Kidney (tissue), 14 donors: Measurements from ENCODE around the gene ATXN7L1. TPM values are rescaled to one million over a fixed set of nuclear protein-coding genes. Genes with fewer than 3 reads are reported as not detected.
A peak's percentile ranks its signal among the peaks of the same experiment; 100 is the strongest.

ENCODE experiments used
- DNase-seq, 5 donors: peaks; one replicate each; pipeline ENCODE4 v3.0.0-alpha.2; 2013 to 2020
- FAIRE-seq: peaks from 2 replicates; lab custom pipeline; 2012; peaks lifted over from hg19 to GRCh38; lab: Jason Lieb, UNC
- H3K27ac ChIP-seq, 2 donors: one replicate each; pipeline ENCODE4 v1.7.0; 2013; ENCODE audit warnings: low read depth in 2 of 2, low read length in 2 of 2, inconsistent platforms in 1 of 2
- H3K27me3 ChIP-seq: one replicate; pipeline ENCODE4 v1.7.1; 2013; ENCODE audit warnings: low read length, inconsistent platforms; ENCODE audit not compliant: control insufficient read depth, insufficient read depth
- H3K36me3 ChIP-seq, 3 donors: one replicate each; pipeline versions ENCODE4 v1.7.0 to v1.7.1; 2013; ENCODE audit warnings: low read length in 3 of 3, control low read depth in 1 of 3, inconsistent platforms in 1 of 3; ENCODE audit not compliant: insufficient read depth in 3 of 3, control insufficient read depth in 2 of 3
- H3K4me1 ChIP-seq, 3 donors: one replicate each; pipeline versions ENCODE4 v1.7.0 to v1.7.1; 2013; ENCODE audit warnings: low read length in 3 of 3, inconsistent platforms in 1 of 3, low read depth in 1 of 3; ENCODE audit not compliant: control insufficient read depth in 2 of 3, insufficient read depth in 2 of 3
- H3K4me3 ChIP-seq, 3 donors: one replicate each; pipeline versions ENCODE4 v1.7.0 to v1.8.1; 2013; ENCODE audit warnings: low read length in 3 of 3, control low read depth in 1 of 3, inconsistent platforms in 1 of 3
- H3K9ac ChIP-seq, 3 donors: one replicate each; pipeline versions ENCODE4 v1.7.0 to v1.7.1; 2013; ENCODE audit warnings: low read length in 3 of 3, control low read depth in 1 of 3, inconsistent platforms in 1 of 3
- H3K9me3 ChIP-seq, 3 donors: one replicate each; pipeline versions ENCODE4 v1.7.0 to v1.7.1; 2013; ENCODE audit warnings: low read length in 3 of 3, control low read depth in 1 of 3, inconsistent platforms in 1 of 3; ENCODE audit not compliant: control insufficient read depth in 2 of 3, insufficient read depth in 1 of 3
- CTCF ChIP-seq: IDR thresholded peaks from 3 replicates; pipeline ENCODE4 v1.5.1; 2012; ENCODE audit warnings: mild to moderate bottlenecking, moderate library complexity, borderline replicate concordance; ENCODE audit not compliant: insufficient read depth; ENCODE audit errors: extremely low read depth
- intact Hi-C: fragments of 100-400 bp; cut with DNase I; formaldehyde crosslinking; loops from one replicate; pipeline ENCODE4 v1.11.1; 2022
- polyA plus RNA-seq: library from polyadenylated mRNA; stranded (reverse); fragments of 350-450 nt; fragmentation: Illumina TruSeq; extraction: RNeasy Lipid Tissue Mini Kit (QIAGEN cat#74804); gene quantifications from one replicate; pipeline ENCODE4 v1.2.3, GENCODE V29; 2014; ENCODE audit warnings: low read depth, low replicate concordance; ENCODE audit not compliant: insufficient read depth
- total RNA-seq: library from RNA; stranded (reverse); fragmentation: NEBNext Ultra II Directional; extraction: Animal tissue kit (Norgen Biotek cat#: 25700); gene quantifications from one replicate; pipeline ENCODE4 v1.2.1, GENCODE V29; 2021
- donor health status: control.
- donor health status: control.
- donor health status: control.
- donor health status: control.
- donor health status: control.
- donor health status: DM: yes; HTN: yes; CAD: no.
- donor health status: Normal renal cell carcinoma (clear cell type).

ATXN7L1 gene
- total and polyA plus RNA-seq, 2 donors from 2014 or later: 12.5 to 18.5 TPM

DNA sequence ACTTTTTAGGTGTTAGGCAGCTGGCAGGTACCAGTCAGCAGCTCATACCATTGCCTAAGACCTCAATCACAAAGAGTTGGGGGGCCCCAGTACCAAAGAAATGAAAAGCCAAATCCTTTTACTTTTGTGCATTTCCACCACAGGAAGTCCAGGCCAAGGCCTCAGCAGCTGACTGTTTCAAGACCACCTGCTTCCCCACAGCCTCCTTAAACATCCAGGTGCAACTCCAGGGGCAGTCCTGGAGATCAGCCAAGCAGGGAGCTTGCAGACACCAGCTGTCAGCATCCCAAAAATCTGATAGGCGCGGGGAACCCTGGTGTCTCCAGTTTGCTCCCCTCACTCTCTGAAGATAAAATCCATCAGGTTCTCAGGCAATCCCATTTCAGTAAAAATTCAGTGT lies 203.6 kb downstream of the ATXN7L1 start:
- intact Hi-C loops: no loop called here
- Histone ChIP-seq H3K27ac (peak overlapping the region in 1 of 2 donors; percentile 45), H3K4me1 (peaks cover 0 to 34% (median 29%) of the 10 kb centered on the region in 3 donors), H3K27me3 (no peaks in the 10 kb centered on the region), H3K9me3 (no peaks in the 10 kb centered on the region), H3K36me3 (no peaks in the 10 kb centered on the region), H3K9ac (no peak overlapping the region), H3K4me3 (no peak overlapping the region)
- FAIRE-seq (no peak), DNase-seq (no peak)
- no peak for TF ChIP-seq CTCF

DNA sequence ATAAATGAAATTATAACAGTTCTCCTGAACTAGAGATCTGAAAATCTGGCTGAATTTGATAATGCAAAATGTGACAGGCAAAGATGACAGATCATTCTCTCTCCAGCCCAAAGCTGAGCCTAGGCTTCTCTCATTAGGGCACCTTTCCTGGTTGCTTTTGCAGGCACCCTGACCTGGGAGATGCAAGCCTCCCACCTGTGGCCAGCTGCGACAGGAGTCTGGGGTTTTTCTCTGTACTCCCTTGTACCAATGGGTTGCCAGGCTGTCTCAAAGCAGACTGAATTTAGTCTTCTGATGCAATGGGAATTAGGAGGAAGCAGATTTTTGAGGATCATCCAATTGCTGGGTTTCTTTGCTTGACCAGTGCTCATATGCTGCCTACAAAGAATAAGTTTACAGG lies 210.1 kb downstream of the ATXN7L1 start:
- intact Hi-C loops: no loop called here
- no peak overlapping the region for H3K4me3 ChIP-seq
- TF ChIP-seq CTCF: no peak
- no peak overlapping the region for H3K27ac ChIP-seq
- no peaks in the 10 kb centered on the region for H3K27me3 ChIP-seq
- no peak for DNase-seq
- no peaks in the 10 kb centered on the region for H3K9me3 ChIP-seq
- no peak overlapping the region for H3K9ac ChIP-seq
- H3K4me1 ChIP-seq: no peaks in the 10 kb centered on the region
- H3K36me3 ChIP-seq: peaks cover 0 to 14% (median 7%) of the 10 kb centered on the region in 3 donors
- no peak for FAIRE-seq

DNA sequence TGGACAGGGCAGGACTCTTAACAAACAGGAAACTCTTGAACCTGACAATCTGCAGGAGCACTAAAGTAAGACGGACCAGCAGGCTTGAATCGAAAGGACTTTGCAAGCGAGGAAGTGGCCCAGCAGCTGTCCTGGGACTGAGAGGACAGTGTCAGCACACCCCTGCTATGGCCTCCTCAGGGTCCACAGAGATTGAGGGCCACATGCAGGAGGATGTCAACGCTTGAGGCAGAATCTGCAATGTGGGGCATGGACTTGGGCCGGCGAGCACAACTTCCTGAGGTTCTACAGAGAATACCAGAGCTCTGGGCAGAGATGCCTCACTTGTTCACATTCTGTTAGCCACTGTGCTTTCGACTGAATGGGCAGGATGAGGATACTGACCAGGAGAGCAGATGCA lies 210.7 kb downstream of the ATXN7L1 start:
- TF ChIP-seq CTCF: no peak
- no peak overlapping the region for H3K27ac ChIP-seq
- H3K9me3 ChIP-seq: no peaks in the 10 kb centered on the region
- H3K4me3 ChIP-seq: no peak overlapping the region
- FAIRE-seq: no peak
- DNase-seq: no peak
- no peak overlapping the region for H3K9ac ChIP-seq
- H3K27me3 ChIP-seq: no peaks in the 10 kb centered on the region
- peaks cover 0 to 20% (median 7%) of the 10 kb centered on the region in 3 donors for H3K36me3 ChIP-seq
- intact Hi-C loops: no loop called here
- H3K4me1 ChIP-seq: no peaks in the 10 kb centered on the region

DNA sequence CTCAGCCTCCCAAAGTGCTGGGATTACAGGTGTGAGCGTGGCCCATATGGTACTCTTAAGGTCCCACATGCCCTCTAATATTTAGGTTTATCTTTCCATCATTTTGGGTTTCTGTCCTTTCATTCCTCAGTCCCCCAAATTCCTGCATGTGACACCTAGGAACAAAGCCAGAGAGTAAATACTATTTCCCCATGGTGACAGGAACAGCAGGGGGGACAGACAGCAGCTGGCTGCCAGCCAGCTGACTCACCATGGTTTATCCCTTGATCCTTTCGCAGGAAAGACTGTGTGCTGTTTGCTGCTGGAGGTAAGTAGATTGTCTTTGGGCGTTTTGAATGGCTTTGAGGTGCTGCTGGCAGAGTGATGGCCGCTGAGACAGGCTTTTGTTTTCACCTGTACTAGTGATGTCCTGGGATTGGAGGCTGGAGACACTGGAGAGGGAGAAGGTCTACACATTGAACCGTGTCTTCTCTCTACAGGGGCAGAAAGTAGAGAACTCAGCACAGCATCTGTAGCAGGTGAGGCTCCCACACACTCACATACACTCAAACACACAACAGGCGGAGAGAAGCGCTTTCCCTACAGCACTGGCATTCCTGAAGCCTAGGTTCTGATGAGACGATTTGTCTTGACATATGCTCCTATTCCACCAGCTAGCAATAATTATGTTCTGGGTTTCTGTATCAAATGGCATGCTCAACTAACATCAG lies 211.4 kb downstream of the ATXN7L1 start:
- DNase-seq (no peak), FAIRE-seq (no peak)
- H3K9me3 ChIP-seq: no peaks in the 10 kb centered on the region
- intact Hi-C loops: no loop called here
- H3K27ac ChIP-seq: no peak overlapping the region
- no peak overlapping the region for H3K4me3 ChIP-seq
- no peak overlapping the region for H3K9ac ChIP-seq
- peaks cover 0 to 20% (median 7%) of the 10 kb centered on the region in 3 donors for H3K36me3 ChIP-seq
- H3K4me1 ChIP-seq: no peaks in the 10 kb centered on the region
- TF ChIP-seq CTCF: no peak
- no peaks in the 10 kb centered on the region for H3K27me3 ChIP-seq
